ENCODE data around the gene ADAMTS14.

DNA sequence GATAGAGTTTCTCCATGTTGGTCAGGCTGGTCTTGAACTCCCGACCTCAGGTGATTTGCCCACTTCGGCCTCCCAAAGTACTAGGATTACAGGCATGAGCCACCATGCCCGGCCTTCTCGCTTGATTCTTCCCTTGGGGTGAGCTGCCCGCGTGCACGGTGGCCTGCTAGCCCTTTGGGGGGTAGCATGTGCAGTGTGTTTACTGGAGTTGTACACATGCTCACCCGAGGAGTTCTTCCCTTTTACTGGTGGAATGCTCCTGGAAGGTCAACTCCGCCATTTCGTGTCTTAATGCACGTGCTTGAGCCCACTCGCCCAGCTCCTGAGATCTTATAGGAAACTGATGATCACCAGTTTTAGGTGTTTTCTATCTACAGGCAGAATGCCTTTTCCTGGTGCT lies 17.0 kb upstream of the ADAMTS14 start:
- TF ChIP-seq ZNF70 (CRISPR knock-in tag; IDR thresholded peaks at IDR 0.05) = no peak
- no peak for TF ChIP-seq TCF4 (CRISPR knock-in tag; IDR thresholded peaks at IDR 0.05; ENCODE audit: borderline replicate concordance)
- no peak for TF ChIP-seq ZFP3 (CRISPR knock-in tag; IDR thresholded peaks at IDR 0.05)
- no peak for TF ChIP-seq ZFP30 (CRISPR knock-in tag; IDR thresholded peaks at IDR 0.05)
- no peak for TF ChIP-seq GLIS3 (CRISPR knock-in tag; IDR thresholded peaks at IDR 0.05)
- TF ChIP-seq ZNF8 (CRISPR knock-in tag; IDR thresholded peaks at IDR 0.05) = no peak
- no peak for TF ChIP-seq BACH2 (CRISPR knock-in tag; IDR thresholded peaks at IDR 0.05; ENCODE audit: borderline replicate concordance)
- TF ChIP-seq CSDC2 (CRISPR knock-in tag; IDR thresholded peaks at IDR 0.05) = no peak
- TF ChIP-seq, protein P1, sequence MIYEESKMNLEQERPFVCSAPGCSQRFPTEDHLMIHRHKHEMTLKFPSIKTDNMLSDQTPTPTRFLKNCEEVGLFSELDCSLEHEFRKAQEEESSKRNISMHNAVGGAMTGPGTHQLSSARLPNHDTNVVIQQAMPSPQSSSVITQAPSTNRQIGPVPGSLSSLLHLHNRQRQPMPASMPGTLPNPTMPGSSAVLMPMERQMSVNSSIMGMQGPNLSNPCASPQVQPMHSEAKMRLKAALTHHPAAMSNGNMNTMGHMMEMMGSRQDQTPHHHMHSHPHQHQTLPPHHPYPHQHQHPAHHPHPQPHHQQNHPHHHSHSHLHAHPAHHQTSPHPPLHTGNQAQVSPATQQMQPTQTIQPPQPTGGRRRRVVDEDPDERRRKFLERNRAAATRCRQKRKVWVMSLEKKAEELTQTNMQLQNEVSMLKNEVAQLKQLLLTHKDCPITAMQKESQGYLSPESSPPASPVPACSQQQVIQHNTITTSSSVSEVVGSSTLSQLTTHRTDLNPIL (CRISPR knock-in tag; IDR thresholded peaks at IDR 0.05; ENCODE audit: low read depth) = no peak
- TF ChIP-seq PPARA (CRISPR knock-in tag; IDR thresholded peaks at IDR 0.05; ENCODE audit: borderline replicate concordance) = no peak
- no peak for TF ChIP-seq OSR1 (CRISPR knock-in tag; IDR thresholded peaks at IDR 0.05)

Data from SK-N-SH treated with all-trans-retinoic acid at 6 μM for 48 hours (cell line).